Measurements from ENCODE around the gene SCUBE2.

- no peak for TF ChIP-seq CTCF (IDR thresholded peaks at IDR 0.05; ENCODE audit: insufficient read depth, low read length, poor library complexity, severe bottlenecking)
- no peak for TF ChIP-seq EZH2phosphoT487 (conservative IDR thresholded peaks at IDR 0.05; ENCODE audit: low read length)
Measured at GRCh38 chr11:9073466-9074225, 17.8 kb downstream of the SCUBE2 start.
